AG09309 (cell line): Measurements from ENCODE around the gene PRKD2.

Source experiments
- DNase-seq: peaks from one replicate; pipeline ENCODE4 v3.0.0-alpha.2; 2010; ENCODE audit warnings: low read depth
- H3K4me3 ChIP-seq: 2 replicates; pipeline ENCODE4 v1.5.1; 2011; ENCODE audit warnings: mild to moderate bottlenecking, low read depth, low read length, moderate library complexity; ENCODE audit not compliant: control insufficient read depth
- CTCF ChIP-seq: IDR thresholded peaks from 2 replicates; pipeline ENCODE4 v1.5.1; 2011; ENCODE audit warnings: mild to moderate bottlenecking, low read depth, low read length, inconsistent platforms; ENCODE audit not compliant: insufficient read depth, control insufficient read depth; ENCODE audit errors: missing control alignments

The PRKD2 gene

GRCh38 chr19:46724468-46724867 is 7.6 kb upstream of the PRKD2 start:
- no peak for TF ChIP-seq CTCF
- no peak for DNase-seq
- H3K4me3 ChIP-seq = no peak overlapping the region

DNA sequence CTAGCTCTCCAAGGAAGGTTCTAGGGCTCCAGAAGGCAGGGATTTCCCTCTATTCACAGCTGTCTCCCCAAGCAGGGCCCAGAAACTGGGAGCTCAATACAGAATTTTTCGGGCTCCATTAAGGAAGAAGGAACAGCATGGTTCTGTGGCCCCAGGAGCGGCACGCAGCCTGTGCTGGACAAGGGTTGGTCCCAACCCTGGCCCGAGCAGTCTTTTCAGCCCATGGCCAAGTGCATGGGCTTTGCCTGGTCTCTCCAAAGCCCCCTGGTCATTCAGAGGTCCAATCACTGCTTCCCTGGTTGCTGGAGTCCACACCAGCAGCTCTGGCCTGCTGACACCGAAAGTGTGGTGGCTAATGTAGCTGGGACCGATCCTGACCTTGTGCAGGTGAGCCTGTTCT is 6.6 kb upstream of the PRKD2 start:
- no peak for TF ChIP-seq CTCF
- no peak for DNase-seq
- H3K4me3 ChIP-seq = no peak overlapping the region

DNA sequence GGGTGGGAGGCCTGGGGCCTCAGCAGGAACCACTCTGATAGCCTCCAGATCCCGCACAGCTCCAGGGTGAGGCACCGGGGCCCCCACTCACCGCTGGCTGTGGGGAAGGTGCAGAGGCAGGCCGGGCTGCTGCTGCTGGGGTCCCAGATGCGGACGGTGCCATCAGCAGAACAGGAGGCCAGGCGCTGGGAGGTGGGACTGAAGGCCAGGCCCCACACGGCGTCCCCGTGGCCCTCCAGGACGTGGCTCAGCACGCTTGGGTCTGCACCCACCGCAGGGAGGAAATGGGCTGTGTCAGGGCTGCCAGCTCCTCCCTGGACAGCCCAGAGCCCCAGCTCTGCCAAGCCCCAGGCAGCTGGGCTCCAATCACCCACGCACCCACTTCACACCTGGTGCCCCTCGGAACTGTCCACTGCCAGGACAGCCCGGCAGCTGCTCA is 6.1 kb upstream of the PRKD2 start:
- no peak overlapping the region for H3K4me3 ChIP-seq
- TF ChIP-seq CTCF = no peak
- no peak for DNase-seq

GRCh38 chr19:46722421-46723022 is 5.6 kb upstream of the PRKD2 start:
- DNase-seq = no peak
- no peak for TF ChIP-seq CTCF
- H3K4me3 ChIP-seq = no peak overlapping the region

DNA sequence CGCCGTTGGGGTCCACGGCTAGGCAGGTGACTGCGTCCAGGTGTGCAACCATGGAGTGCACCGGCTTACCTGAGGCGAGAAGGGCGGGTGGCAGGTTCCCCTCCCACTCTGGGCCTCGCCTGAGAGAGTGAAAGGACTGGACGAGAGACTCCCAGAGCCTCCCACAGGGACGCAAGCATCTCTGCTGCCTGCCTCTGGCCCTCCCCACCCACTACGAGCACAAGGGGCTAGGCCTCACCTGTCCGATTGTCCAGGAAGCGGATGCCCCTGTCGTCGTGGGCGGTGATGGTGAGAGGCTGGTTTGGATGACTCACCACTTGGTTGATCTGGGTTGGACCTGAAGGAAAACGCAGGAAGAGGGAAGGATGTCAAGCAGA is 5.1 kb upstream of the PRKD2 start:
- no peak for TF ChIP-seq CTCF
- DNase-seq = no peak
- no peak overlapping the region for H3K4me3 ChIP-seq

- no peak for DNase-seq
- H3K4me3 ChIP-seq = no peak overlapping the region
- TF ChIP-seq CTCF = peak; percentile 20
Observed at GRCh38 chr19:46721269-46722003, 4.5 kb upstream of the PRKD2 start.
